Measurements from ENCODE around the gene HERPUD2.

The HERPUD2 gene, protein sequence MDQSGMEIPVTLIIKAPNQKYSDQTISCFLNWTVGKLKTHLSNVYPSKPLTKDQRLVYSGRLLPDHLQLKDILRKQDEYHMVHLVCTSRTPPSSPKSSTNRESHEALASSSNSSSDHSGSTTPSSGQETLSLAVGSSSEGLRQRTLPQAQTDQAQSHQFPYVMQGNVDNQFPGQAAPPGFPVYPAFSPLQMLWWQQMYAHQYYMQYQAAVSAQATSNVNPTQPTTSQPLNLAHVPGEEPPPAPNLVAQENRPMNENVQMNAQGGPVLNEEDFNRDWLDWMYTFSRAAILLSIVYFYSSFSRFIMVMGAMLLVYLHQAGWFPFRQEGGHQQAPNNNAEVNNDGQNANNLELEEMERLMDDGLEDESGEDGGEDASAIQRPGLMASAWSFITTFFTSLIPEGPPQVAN

DNA sequence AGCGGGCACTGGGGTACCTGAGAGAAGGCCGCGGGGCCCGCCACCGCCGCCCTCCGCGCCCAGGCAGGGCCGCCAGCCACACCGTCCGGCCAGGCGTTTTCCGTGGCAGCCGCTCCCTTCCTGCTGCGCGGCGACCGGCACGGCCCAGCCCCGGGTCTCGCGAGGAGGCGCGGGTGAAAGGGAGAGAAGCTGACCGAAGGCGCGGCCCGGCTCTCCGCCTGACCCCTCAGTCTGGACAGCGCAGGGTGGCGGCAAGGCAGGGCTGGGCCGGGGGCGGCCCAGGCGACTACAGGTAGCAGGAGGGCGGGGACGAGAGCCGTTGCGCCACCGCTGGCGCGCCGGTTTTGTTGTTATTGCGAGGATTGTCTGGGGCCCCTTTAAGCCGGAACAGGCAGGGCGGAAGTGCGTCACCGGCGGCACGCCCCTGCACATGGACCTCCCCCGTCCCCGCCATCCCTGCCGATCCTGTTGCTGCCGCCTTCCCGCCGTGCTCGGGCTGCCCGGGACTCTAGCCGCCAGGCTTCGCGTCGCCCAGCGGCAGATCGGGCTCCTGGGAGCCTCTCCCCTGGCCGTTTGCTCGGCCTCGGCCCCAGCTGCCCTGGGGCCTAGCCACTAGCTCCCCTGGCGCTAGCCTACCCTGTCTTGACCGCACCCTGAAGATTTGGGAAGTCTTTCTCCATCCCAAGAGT is at the start of gene HERPUD2:
HERPUD2 (minus strand) TSS at position 352 of the 689 bp plus-strand sequence. CDS start 805 bp downstream, outside the sequence.
- peak; percentile 96 for DNase-seq

DNA sequence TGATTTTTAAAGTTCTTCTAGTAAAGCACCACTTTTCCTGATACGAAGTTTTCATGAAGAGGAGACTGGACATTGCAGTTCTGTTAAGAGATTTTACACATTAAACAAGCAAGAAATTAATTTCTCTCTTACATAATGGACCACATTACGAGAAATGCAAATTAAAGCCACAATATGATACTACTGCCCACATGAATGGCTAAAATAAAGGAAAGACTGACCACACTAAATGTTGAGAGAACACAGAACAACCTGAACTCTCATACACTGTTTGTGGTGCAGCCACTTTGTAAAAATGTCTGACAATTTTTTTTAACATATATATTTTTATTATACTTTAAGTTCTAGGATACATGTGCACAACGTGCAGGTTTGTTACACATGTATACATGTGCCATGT is 44.0 kb upstream of the HERPUD2 start:
- DNase-seq, result no peak

DNA sequence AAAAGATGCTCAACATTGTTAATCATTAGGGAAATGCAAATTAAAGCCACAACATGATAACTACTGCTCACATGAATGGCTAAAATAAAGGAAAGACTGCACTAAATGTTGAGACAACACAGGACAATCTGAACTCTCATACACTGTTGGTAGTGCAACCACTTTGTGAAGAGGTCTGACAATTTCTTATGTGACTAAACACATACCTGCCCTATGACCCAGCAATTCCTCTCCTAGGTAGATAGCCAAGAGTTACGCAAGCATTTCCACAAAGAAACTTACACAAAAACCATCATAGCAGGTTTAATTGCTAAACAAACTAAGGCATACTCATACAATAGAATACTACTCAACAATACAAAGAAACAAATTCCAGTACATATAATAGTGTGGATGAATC is 41.8 kb upstream of the HERPUD2 start:
- no peak for DNase-seq

DNA sequence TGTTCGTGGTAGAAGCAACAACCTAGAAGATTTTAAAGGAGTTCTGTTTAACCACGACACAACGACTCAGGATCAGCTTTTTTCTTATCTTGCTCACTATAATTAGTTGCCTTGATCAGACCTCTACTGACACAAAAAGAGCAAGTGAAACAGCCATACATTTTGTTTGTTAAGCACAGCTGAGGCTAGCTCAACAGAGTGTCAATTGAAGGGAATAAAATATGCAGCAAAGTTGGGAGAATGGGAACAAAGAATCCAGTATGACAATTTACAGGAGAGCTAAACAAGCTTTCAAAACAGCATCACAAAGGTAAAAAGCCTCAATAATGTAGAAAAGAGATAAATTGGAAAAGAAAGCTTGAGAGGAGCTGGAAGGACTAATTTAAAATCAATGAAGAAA is 40.5 kb upstream of the HERPUD2 start:
- DNase-seq, result no peak

DNA sequence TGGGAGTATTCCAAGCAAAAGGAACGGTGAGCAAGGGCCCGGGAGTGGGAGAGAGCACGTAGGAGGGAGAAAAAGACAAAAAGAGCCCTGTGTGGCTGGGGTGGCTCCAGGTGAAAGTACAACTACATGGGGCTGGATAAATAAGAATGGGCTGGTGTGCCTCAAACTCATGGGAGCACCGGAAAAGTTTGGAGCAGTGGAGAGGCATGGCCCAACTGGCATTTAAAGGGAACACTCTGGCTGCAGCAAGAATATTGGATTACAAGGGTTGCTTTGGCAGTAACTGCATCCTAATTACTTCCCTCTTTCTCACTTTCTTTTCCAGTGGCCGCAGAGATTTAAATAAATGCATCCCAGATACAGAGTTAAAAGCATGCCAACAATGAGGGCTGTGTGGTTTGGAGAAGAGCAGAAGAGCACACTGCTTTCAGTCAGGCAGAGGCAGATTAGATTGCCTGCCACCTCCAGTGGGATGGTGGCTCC is 39.1 kb upstream of the HERPUD2 start:
- no peak for DNase-seq

DNA sequence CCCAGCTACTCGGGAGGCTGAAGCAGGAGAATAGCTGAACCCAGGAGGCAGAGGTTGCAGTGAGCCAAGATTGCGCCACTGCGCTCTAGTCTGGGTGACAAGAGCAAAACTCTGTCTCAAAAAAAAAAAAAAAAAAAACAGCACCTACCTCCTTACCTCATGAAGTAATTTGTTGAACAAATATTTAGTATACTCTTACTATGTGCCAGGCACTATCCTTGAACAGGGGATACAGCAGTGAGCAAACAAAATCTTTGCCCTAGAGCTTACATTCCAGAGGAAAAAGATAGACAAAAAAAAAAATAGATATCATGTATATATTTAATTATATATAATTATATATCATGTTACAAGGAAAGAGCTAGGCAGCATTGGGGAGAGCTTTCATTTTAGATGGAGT is 36.4 kb upstream of the HERPUD2 start:
- DNase-seq, result no peak

DNA sequence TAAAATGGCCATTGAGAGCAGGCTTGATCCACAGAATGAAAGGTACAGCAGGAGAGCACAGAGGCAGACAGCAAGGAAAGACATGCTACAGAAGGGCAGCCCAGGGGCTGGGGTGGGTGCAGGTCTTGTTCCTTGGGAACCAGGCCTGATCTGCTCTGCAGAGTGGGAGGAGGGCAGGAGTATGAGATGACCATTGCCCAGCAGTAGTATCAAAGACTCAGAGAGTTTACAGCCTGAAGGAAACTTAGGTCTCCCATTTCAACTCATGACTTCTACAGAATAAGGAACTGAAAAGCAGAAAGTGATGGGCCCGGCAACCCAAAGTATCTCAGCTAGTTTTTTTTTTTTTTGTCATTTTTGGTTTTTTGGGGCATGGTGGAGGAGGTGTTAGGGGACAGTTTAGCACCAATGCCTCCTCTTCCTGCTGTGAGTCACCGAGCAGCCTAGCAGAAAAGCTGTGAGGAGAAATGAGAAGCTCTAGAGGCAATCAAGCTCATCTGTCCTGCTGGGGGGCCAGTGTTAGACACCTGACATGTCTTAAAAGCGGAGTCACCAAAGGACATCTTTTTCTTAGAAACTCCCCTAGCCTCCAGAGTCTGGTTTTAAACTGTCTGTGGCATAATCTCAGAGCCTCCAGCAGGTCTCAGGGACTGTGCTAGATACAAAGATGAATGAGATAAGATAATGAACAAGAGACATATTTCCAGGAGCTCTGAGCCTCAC is 34.3 kb upstream of the HERPUD2 start:
- DNase-seq, result no peak

DNA sequence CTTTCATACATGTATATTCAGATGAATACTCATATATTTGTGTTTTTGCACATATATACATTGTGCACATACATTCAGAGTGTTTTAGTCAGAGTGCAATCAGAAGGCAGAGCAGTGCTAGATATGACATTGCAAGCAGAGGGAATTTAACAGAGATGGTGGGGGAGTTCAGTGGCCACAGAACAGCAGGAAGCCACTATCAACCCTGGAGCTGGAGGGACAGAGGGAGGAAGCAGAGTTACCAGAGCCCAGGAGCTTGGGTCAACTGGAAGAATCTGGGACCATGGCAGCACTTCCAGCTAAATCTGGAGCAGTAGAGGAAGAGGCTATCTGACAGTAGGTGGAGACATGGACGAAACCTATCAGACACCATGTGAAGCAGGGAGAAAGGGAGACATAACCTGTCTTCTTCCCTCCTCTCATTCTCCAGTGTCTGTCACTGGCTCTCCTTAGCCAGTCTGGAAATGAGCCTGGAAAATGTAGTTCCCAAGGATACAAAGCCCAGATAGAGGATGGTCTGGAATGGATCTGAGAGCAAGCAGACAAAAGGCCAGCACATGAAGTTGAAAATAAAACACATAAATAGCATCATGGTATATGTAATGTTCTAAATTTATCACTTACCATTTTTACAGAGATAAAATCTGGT is 33.6 kb upstream of the HERPUD2 start:
- DNase-seq, result no peak

DNA sequence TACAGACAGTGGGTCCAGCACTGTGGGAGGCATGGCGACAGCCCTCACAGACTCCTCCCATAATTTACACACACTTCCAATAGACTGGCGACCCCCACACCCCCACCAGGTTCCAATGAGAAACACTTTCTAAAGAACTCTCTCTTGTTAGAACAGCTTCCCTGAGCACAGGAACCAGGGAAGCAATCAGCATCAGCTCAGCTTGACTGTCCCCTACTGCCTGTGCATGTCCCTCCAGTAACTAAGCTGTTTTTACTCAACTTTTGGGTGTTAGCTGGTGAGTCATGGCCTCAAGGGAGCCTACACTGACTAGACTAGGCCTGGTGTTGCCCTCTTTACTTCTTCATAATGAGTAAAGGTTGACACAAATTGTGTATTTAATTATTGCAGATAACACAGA is 32.6 kb upstream of the HERPUD2 start:
- DNase-seq, result no peak

DNA sequence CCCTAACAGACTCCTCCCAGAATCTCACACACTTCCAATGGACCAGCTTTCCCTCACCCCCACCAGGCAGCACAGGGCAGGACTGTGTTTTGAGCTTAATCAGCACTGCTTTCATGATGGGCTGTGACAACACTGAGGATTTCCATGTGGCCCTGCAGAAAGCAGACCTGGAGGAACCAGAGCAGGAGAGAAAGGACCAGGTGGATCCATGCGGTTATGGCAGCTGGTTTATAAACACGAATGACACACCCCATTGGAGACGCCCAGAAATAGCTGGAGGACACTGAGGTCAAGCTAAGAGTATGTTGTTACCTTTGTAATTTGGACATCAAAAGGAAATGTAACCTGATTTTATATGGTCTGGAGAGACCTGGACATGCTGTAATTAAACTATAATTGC is 31.7 kb upstream of the HERPUD2 start:
- DNase-seq, result no peak

DNA sequence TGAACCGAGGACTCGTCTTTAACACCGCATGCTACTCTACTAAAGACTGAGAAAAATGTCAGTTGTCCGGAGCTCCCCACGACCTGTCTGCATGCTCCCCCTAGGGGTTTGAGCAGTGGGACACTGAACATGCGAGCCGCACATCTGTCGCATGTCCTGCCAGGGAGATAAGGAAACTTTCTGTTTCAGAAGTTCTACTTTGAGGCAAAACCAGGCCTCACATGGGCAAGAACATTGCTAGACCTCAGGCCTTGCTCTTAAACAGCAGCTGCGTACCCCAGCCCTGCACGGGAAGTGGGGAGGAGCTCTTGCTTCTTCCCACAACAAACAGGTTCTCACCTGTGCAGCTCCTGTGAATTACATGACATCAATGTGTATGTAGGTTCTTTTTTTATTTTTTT is 30.3 kb upstream of the HERPUD2 start:
- DNase-seq, result no peak

DNA sequence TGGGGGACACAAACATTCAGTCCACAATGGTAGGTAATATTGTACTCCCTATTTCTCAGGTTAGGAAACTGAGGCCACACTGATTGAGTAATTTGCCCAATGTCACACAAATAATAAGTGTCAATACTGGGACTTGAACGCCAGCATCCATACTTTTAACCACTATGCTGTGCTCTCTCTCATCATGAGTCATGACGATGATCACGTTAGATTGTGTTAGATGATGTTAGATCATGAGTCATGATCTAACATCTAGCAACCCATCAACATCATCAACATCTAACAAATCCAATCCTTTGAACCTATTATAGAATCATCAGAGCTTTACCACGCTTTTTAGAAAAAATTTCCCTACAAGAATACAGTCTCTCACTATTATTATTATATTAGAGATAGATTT is 28.1 kb upstream of the HERPUD2 start:
- no peak for DNase-seq

DNA sequence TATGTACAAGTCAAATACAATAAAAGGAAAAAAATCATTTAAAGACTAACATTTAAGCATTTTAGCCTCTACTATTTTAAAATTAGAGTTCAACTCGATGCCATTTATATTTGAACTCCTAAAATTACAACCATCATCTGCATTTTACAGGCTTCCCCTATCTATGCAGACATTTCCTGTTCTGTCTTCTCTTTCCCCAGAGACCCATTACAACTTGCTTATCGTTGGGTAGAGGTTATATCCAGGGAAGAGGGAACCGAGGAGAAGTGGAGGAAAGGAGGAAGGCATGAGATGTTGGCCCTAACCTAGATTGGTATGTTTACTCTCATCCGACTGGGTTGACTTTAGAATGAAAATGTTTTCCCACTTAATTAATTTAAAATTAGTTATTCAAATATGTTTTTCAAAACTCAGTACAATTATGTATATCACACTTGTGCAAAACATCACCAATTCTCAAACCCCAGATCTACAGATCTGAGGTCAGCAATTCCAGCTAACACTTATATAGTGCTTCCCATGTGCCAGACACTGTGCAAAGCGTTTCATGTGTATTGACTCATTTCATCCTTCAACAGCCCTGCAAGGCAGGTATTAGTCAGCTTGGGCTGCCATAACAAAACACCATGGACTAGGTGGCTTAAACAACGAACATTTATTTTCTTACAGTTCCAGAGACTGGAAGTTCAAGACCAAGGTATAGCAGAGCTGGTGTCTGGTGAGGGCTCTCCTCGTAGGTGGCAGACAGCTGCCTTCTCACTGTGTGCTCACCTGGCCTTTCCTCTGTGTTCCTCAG is 27.3 kb upstream of the HERPUD2 start:
- no peak for DNase-seq

DNA sequence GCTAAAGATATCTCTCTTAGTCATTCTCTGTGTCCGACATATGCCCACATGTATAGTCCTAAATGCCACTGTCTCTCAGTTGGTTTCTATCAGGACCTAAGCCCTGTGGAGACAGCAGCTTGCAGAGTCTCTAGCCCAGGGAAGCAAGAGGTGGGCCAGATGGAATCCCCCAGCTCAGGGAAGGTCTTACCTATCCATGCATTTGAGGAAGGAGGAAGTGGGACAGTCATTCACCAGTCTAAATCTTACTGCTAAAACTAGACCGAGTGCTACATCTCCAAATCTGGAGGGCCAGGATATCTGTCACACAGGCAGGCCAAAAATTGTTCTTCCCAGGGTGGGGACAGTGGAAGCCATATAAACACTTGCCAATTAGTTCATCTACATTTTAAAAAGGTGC is 26.4 kb upstream of the HERPUD2 start:
- DNase-seq, result no peak

DNA sequence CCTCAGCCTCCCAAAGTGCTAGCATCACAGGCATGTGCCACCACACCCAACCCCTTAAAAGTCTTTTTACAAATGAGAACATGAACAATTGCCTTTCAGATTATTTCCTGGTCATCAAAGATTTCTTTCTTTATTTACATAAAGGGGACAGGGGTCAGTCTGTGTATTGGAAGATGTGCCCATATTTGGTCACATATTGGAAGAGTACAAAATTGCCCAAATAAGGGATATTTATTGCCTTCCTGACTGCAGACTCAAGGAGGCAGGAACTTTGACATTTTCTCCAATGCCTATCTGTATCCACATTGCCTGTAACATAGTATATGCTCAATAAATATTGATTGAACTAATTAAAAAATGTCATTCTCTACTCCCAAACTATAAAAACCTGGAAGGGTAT is 25.9 kb upstream of the HERPUD2 start:
- no peak for DNase-seq

DNA sequence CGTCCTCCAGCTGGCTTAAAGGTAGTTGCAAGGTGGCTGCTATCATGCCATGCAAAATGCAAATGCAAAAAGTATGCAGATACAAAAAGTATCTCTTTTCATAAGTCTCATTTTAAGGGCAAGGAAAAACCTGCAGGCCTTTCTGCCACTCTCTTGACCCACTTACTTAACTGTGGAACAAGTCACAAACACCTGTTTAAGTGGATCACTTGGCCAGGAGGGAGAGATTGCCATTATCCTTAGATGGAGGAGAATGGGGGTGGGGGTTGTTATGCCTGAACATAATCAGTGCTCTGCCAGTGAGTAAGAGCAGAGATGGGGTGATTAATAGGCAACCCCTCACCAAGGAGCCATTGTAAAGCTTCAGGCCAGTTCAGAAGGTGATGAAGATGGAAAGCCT is 25.1 kb upstream of the HERPUD2 start:
- no peak for DNase-seq

DNA sequence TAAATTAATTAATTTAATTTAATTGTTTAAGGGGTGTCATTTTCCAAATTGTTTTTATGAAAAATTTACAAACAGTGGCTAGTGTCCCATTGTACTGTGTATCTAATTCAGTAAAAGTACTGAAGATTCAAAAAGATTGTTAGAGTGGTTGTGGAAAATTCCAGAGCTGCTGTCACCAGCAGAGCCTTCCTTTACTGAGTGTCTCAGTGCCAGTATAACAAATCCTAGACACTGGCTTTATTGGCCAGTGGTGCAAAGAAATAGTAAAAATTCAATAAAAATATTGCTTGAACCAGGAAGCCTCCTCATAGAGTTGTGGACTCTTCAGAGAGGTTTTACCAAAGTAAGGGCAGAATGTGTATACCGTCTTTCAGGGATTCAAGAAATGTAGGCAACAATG is 23.1 kb upstream of the HERPUD2 start:
- no peak for DNase-seq

DNA sequence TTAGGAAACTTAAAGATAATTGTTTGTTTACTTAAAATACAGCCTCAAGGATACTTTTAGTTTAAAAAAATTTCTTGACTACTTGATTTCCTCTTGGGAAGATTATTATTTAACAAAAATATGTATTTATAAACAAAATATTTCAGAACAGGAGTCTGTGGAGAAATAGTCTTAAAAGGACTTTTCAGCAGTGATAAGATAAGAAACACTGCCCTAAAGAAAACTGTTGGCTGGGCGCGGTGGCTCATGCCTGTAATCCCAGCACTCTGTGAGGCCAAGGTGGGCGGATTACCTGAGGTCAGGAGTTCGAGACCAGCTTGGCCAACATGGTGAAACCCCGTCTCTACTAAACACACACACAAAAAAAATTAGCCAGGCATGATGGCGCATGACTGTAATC is 22.6 kb upstream of the HERPUD2 start:
- DNase-seq, result no peak

DNA sequence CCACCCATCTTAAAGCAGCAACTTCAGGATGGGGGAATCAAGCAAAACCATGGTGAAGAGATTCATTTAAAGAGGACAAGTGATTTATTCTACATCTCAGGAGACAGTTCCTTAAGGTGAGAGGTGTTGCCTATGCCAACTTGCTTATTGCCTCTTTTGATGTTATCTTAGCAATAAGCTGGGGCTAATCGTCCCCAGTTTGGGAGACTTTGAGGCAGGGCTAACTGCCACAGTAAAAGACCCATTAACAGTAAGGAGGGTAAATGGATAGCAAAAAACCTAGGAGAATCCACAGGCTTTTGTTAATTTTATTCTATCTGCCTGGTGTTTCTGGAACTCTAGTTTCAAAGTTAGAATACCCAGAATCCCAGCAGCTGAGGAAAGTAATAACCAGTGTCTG is 22.1 kb upstream of the HERPUD2 start:
- no peak for DNase-seq

DNA sequence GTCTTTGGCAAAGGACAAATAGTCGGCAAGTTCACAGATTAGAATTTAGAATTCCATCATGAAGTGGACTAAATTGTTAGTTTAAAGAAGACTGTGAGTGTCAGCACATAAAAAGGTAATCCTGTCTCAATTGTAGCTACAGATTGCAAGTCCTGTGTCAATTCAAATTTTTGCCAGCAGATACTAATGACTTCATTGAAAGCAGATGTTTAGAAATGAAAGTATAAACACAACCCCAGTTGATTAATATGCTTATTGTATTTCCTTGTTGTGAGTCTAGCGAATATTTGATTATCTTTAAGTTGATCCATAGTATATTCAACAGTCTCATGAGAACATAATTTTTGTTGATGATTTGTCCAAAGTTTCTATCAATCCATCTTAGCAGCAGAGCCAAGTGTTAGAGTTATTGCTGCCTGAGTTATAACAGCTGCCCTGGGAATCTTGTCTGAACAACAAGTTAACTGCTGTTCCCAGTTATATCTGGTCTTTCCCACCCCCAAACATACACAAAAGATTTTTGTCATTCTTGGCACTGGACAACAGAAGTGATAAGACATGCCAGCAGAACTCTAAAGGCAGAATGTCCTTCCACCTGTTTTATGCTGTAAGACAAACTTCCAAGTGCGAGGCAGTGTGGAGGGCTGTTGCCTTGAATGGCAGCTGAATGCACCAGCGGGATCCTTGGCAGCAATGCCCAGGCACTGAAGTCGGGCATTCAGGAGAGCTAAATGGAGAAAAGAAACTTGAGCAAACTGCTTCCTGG is 21.3 kb upstream of the HERPUD2 start:
- peak; percentile 78 for DNase-seq

DNA sequence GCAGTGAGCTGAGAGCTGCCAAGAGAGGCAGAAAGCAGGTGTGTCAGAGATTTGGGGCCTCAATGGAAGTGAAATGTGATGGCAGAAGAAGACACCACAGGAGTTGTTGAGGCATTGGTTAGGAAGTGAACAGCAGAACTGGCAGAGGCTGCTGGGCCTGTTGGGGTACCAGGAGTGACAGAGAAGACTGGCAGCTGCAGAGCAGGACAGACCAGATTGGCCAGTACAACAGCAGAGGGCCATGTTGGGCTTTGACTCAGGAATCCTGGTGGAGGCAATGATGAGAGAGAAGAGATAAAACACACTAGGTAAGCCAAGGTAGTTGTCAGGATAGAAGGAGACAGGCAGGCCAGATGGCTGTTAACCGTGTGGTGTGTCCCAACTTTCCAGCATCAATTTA is 19.9 kb upstream of the HERPUD2 start:
- peak; percentile 72 for DNase-seq

DNA sequence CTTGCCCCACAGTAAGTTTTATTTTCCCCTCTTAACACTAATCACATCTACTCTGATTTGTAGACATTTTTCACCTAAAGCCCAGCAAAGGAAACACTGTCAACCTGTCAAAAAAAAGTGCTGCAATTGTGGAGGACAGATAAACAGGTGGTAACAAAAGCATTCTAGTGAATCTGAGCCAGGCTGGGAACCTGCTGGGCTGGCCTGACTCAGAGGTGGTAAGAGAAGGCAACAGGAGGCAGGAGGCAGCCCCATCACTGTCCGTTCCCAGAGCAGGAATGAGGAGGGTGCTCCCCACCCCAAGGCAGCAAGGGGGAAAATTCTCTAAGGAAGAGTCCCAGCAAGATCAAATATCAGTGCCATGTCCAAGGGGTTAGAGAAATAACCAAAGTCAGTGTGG is 19.5 kb upstream of the HERPUD2 start:
- DNase-seq, result no peak
